Measurements from ENCODE around the gene PARD6G.
"Not testable (repeated sequence)": the region's sequence is repeated elsewhere in the genome, so short reads cannot be mapped to it uniquely, and the experiment has no call there.

The PARD6G gene, protein sequence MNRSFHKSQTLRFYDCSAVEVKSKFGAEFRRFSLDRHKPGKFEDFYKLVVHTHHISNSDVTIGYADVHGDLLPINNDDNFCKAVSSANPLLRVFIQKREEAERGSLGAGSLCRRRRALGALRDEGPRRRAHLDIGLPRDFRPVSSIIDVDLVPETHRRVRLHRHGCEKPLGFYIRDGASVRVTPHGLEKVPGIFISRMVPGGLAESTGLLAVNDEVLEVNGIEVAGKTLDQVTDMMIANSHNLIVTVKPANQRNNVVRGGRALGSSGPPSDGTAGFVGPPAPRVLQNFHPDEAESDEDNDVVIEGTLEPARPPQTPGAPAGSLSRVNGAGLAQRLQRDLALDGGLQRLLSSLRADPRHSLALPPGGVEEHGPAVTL

DNA sequence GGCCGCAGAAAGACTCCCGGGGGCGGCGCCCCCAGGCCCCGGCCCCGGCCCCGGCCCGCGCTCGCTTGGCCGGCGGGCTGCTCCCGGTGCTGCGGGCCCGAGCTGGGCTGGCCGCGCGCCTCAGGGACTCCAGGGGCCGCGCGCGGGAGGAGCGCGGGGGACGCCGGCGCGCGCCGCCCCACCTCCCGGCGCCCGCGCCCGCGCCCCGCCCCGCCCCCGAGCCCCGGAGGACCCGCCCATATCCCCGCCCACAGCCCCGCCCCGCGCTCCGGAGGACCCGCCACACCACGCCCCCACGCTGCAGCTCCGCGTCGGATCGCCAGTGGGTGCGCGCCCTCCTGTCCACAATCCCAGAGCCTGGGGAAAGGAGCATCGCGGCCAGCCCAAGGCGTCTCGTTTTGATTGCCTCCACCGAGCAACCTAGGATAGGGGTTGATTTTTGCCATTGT is at the start of gene PARD6G:
Gene PARD6G, minus strand, starts transcription at position 122 of the 449 bp plus-strand sequence. CDS start 166 bp downstream, outside the sequence.
- no peak for DNase-seq (ENCODE audit: low read depth)

DNA sequence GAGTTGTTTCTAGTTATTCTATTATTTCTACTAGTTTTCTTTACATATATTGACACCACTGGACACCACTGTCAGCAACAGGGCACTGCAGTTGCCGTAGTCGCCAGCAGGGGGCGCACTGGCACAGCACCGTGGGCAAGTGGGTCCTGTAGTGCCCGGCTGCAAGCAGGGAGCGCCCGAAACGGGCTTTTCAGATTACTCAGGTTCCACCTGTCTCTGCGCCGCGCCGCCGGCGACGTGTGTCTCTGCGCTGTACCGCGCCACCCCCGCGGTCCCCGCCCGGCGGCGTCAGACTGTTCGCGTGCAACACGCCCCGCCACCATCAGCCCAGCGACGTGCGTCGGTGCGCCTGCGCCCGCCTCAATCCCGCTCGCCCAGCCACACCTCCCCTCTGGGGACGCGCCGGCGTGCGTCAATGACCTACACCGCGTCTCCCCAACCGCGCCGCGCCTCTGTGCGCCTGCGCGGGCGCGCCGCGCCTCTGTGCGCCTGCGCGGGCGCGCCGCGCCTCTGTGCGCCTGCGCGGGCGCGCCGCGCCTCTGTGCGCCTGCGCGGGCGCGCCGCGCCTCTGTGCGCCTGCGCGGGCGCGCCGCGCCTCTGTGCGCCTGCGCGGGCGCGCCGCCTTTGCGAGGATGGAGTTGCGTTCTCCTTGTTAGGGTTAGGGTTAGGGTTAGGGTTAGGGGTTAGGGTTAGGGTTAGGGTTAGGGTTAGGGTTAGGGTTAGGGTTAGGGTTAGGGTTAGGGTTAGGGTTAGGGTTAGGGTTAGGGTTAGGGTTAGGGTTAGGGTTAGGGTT is 15.1 kb upstream of the PARD6G start:
- not testable (repeated sequence) for DNase-seq (ENCODE audit: low read depth)

- DNase-seq (ENCODE audit: low read depth): no peak
Measured at GRCh38 chr18:80259610-80260009, 12.3 kb upstream of the PARD6G start.

DNA sequence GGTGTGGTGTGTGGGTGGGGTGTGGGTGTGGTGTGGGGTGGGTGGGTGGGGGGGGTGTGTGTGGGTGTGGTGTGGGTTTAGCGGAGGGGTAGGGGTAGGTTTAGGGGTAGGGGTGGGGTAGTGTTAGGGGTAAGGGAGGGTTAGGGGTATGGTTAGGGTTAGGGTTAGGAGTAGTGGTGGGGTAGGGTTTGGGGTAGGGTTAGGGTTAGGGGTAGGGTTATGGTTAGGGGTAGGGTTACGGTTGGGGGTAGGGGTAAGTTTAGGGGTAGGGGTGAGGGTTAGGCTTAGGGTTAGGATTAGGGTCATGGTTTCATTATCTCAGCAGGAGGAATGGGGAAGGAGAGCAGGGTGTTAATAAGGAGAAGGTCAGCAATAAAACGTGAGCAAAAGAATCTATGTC is 11.3 kb upstream of the PARD6G start:
- no peak for DNase-seq (ENCODE audit: low read depth)

- DNase-seq (ENCODE audit: low read depth): not testable (repeated sequence)
Measured at GRCh38 chr18:80257579-80258543, 10.5 kb upstream of the PARD6G start.

GRCh38 chr18:80254971-80255500 is 7.7 kb upstream of the PARD6G start:
- DNase-seq (ENCODE audit: low read depth): no peak

- no peak for DNase-seq (ENCODE audit: low read depth)
Measured at GRCh38 chr18:80253871-80254492, 6.7 kb upstream of the PARD6G start.

DNA sequence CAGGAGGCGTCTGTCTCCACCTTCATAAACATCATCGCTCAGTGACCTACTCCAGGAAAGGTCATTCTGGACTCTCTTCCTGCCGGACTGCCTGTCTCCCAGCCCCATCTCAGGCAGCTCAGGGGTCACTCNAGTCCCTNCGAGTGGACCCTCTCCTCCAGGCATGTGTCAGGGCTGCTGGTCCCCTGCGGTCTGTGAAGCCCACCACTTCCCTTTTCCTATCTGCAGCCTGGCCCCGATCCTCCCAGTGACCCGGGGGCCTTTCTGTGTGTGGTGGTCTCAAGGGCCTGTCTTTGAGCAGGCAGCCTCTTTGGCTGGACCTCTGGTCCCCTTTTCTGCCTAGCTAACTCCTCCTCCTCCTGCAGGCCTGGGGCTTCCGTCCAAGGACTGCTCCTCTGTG is 5.9 kb upstream of the PARD6G start:
- no peak for DNase-seq (ENCODE audit: low read depth)

GRCh38 chr18:80252136-80252535 is 4.8 kb upstream of the PARD6G start:
- no peak for DNase-seq (ENCODE audit: low read depth)

DNA sequence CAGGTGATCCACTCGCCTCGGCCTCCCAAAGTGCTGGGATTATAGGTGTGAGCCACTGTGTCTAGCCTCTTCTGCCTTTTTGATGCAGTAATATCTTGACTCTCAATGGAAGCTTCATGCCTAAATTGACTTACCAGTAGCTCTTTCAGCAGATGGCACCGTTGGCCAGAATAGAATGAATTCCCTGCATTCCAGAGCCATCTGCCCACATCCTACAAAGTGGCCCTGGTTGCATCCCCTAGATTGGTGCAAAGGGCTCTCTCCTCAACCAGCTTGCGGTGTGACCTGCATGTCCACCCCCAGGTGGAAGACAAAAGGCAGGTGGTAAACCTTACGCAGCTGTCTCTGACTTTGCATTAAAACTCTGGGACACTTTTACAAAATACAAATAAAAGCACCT is 4.4 kb upstream of the PARD6G start:
- DNase-seq (ENCODE audit: low read depth): no peak

GRCh38 chr18:80250740-80251364 is 3.5 kb upstream of the PARD6G start:
- DNase-seq (ENCODE audit: low read depth): no peak

GRCh38 chr18:80249217-80250093 is 2.1 kb upstream of the PARD6G start:
- DNase-seq (ENCODE audit: low read depth): no peak

- DNase-seq (ENCODE audit: low read depth): no peak
Measured at GRCh38 chr18:80246445-80247392, 595 bp downstream of the PARD6G start.

DNA sequence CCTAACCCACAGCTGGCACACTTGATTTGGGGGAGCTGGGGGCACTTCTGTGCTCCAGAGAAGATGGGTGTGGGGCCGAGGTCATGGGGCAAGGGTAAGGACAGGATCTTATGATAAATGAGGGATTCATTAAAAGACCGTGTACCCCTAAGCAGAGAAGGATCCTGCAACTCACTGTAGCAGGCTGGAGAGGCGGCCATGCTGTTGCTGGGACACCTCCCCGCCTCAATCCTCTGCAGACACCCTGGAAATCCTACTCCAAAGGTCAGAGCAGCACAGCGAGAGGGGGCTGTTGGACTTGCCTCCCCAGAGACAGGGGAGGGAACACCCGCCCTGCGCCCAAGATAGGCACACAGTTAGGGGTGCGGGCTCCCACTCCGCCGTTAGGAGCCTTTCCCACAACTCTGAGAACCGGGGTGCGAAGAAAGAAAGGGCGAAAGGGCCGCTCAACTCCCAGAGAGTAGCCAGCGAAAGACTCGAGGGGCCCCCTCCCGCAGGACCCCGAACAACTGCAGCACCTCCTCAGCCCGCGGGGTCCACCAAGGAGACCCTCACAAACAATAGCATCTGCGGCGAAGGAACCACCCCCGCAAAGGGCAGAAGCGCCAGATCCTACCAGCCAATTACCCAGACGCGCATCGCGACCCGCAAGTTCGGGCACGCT is 1.4 kb downstream of the PARD6G start:
- no peak for DNase-seq (ENCODE audit: low read depth)

GRCh38 chr18:80244956-80245730 is 2.2 kb downstream of the PARD6G start:
- no peak for DNase-seq (ENCODE audit: low read depth)

DNA sequence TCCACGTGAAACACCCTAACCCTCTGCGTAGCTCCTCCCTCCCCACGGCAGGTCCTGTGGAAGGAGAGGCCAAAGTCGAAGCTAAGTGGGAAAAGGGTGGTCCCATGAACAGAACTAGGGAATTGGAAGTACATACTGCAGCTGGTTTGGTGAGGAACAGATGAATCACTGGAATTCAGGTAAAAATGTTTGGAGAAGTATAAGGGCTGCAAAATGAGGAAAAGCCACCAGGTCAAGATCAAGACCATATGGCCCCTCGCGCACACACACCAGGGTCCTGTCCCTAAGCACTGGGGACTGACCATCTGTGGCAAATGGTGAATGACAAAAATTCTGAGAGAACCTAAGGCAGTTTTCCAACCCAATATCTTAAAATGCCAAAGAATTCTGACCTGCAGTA is 3.1 kb downstream of the PARD6G start:
- DNase-seq (ENCODE audit: low read depth): no peak

GRCh38 chr18:80243204-80243603 is 4.1 kb downstream of the PARD6G start:
- DNase-seq (ENCODE audit: low read depth): no peak
